HEK293 (cell line): ENCODE results near the gene PHAF1.

Experiments
- CTCF ChIA-PET: fragments of 350-600 bp; formaldehyde crosslinking; extraction: SDS; loops from one replicate; lab custom pipeline; 2021; ENCODE audit warnings: antibody characterized with exemption; lab: Yijun Ruan, JAX
- POLR2A ChIA-PET: fragments of 300-600 bp; formaldehyde crosslinking; extraction: SDS; loops from one replicate; lab custom pipeline; 2020; ENCODE audit warnings: antibody characterized with exemption, inconsistent platforms; lab: Yijun Ruan, JAX
- H3K27ac ChIP-seq: fragments of 200-500 bp; sonication (Bioruptor generic); 2 replicates; pipeline ENCODE4 v1.5.1; 2014; ENCODE audit warnings: low read depth, low read length, control low read depth, inconsistent platforms; ENCODE audit errors: extremely low read depth
- H3K36me3 ChIP-seq, 2 experiments: fragments of 200-500 bp in 1 of 2; sonication (Bioruptor generic) in 1 of 2; 1 replicate in 1 of 2; 2 replicates in 1 of 2; pipeline ENCODE4 v1.5.1; 2014 to 2017; ENCODE audit warnings: inconsistent platforms in 2 of 2, low read length in 2 of 2; ENCODE audit not compliant: control insufficient read depth in 2 of 2, insufficient read depth in 1 of 2
- H3K4me1 ChIP-seq: fragments of 200-500 bp; sonication (Bioruptor generic); 2 replicates; pipeline ENCODE4 v1.5.1; 2014; ENCODE audit warnings: mild to moderate bottlenecking, low read length, inconsistent platforms; ENCODE audit not compliant: control insufficient read depth, insufficient read depth
- H3K4me3 ChIP-seq: 2 replicates; pipeline ENCODE4 v1.5.1; 2011; ENCODE audit warnings: low read depth, mild to moderate bottlenecking, control low read depth, low read length, moderate library complexity
- H3K9me3 ChIP-seq: fragments of 200-500 bp; sonication (Bioruptor generic); 2 replicates; pipeline ENCODE4 v1.5.1; 2014; ENCODE audit warnings: low read depth, low read length, inconsistent platforms; ENCODE audit not compliant: control insufficient read depth, insufficient read depth
- INSM2 ChIP-seq: fragments of 450-650 bp; formaldehyde crosslinking; IDR thresholded peaks from 2 replicates; pipeline ENCODE4 v1.5.1; 2016; ENCODE audit warnings: missing biosample characterization, missing genetic modification characterization
- PRDM1 ChIP-seq: fragments of 450-650 bp; formaldehyde crosslinking; IDR thresholded peaks from 2 replicates; pipeline ENCODE4; 2016; ENCODE audit warnings: missing biosample characterization, missing genetic modification characterization
- WT1 ChIP-seq: fragments of 450-650 bp; formaldehyde crosslinking; IDR thresholded peaks from 2 replicates; pipeline ENCODE4 v1.5.1; 2016; ENCODE audit warnings: missing biosample characterization, missing genetic modification characterization
- YY2 ChIP-seq: fragments of 450-650 bp; formaldehyde crosslinking; IDR thresholded peaks from 2 replicates; pipeline ENCODE4 v1.5.1; 2016; ENCODE audit warnings: missing biosample characterization, missing genetic modification characterization
- ZFP41 ChIP-seq: fragments of 450-650 bp; formaldehyde crosslinking; IDR thresholded peaks from 2 replicates; pipeline ENCODE4 v1.5.1; 2016; ENCODE audit warnings: missing biosample characterization, missing genetic modification characterization, borderline replicate concordance
- ZIC2 ChIP-seq: fragments of 450-650 bp; formaldehyde crosslinking; IDR thresholded peaks from 2 replicates; pipeline ENCODE4 v1.5.1; 2016; ENCODE audit warnings: missing biosample characterization, missing genetic modification characterization
- ZNF121 ChIP-seq: fragments of 450-650 bp; formaldehyde crosslinking; IDR thresholded peaks from 2 replicates; pipeline ENCODE4 v1.5.1; 2016; ENCODE audit warnings: missing biosample characterization, missing genetic modification characterization
- ZNF2 ChIP-seq: fragments of 450-650 bp; formaldehyde crosslinking; IDR thresholded peaks from 2 replicates; pipeline ENCODE4 v1.5.1; 2016; ENCODE audit warnings: missing biosample characterization, missing genetic modification characterization
- ZNF202 ChIP-seq: fragments of 450-650 bp; formaldehyde crosslinking; IDR thresholded peaks from 2 replicates; pipeline ENCODE4 v1.5.1; 2016; ENCODE audit warnings: missing biosample characterization, missing genetic modification characterization, borderline replicate concordance
- ZNF292 ChIP-seq: fragments of 450-650 bp; formaldehyde crosslinking; IDR thresholded peaks from 2 replicates; pipeline ENCODE4 v1.5.1; 2016; ENCODE audit warnings: low read depth, missing biosample characterization, missing genetic modification characterization, borderline replicate concordance
- ZNF423 ChIP-seq: fragments of 450-650 bp; formaldehyde crosslinking; IDR thresholded peaks from 2 replicates; pipeline ENCODE4 v1.5.1; 2016; ENCODE audit warnings: missing biosample characterization, missing genetic modification characterization
- ZNF555 ChIP-seq: fragments of 450-650 bp; formaldehyde crosslinking; conservative IDR thresholded peaks from 2 replicates; pipeline ENCODE4 v1.5.1; 2017; ENCODE audit warnings: missing biosample characterization, mild to moderate bottlenecking, missing genetic modification characterization, inconsistent platforms
- ZNF660 ChIP-seq: fragments of 450-650 bp; IDR thresholded peaks from 2 replicates; pipeline ENCODE4 v1.5.1; 2018; ENCODE audit warnings: missing biosample characterization, mild to moderate bottlenecking, missing genetic modification characterization
- ZNF701 ChIP-seq: fragments of 450-650 bp; formaldehyde crosslinking; IDR thresholded peaks from 2 replicates; pipeline ENCODE4 v1.5.1; 2016; ENCODE audit warnings: missing biosample characterization, missing genetic modification characterization
- ZNF704 ChIP-seq: fragments of 450-650 bp; formaldehyde crosslinking; IDR thresholded peaks from 2 replicates; pipeline ENCODE4 v1.5.1; 2016; ENCODE audit warnings: missing biosample characterization, missing genetic modification characterization
- TF ChIP-seq, protein P1 (sequence below): fragments of 450-650 bp; formaldehyde crosslinking; IDR thresholded peaks from 2 replicates; pipeline ENCODE4 v1.5.1; 2017; ENCODE audit warnings: missing biosample characterization, missing genetic modification characterization
- TF ChIP-seq, protein P2 (sequence below): fragments of 450-650 bp; formaldehyde crosslinking; IDR thresholded peaks from 2 replicates; pipeline ENCODE4 v1.5.1; 2017; ENCODE audit warnings: missing biosample characterization, missing genetic modification characterization

PHAF1 gene

GRCh38 chr16:67086822-67087221 is 22.9 kb upstream of the PHAF1 start:
- POLR2A ChIA-PET: no interaction called here
- Histone ChIP-seq H3K36me3 (peaks cover 3 to 5% of the 10 kb centered on the region in 2 experiments), H3K4me3 (no peak overlapping the region), H3K27ac (no peak overlapping the region), H3K4me1 (0 out of 2 replicates have a peak, but pooled peaks cover 4% of the 10 kb centered on the region), H3K9me3 (no peaks in the 10 kb centered on the region)
- CTCF ChIA-PET: interaction anchor here (0.5 to 2.7 kb wide), 5 partner anchors 14 to 330 kb away, joined by 4 to 8 read pairs (median 6); no protein-coding TSS in a partner anchor
- TF ChIP-seq ZFP41: no peak
- 0 out of 2 replicates have a peak, but pooled peaks have one; percentile 19 for TF ChIP-seq PRDM1 (tag by site-specific recombination)

GRCh38 chr16:67087291-67087690 is 22.4 kb upstream of the PHAF1 start:
- Histone ChIP-seq H3K9me3 (no peaks in the 10 kb centered on the region), H3K4me3 (no peak overlapping the region), H3K4me1 (0 out of 2 replicates have a peak, but pooled peaks cover 4% of the 10 kb centered on the region), H3K27ac (no peak overlapping the region), H3K36me3 (peaks cover 3 to 5% of the 10 kb centered on the region in 2 experiments)
- POLR2A ChIA-PET: no interaction called here
- TF ChIP-seq ZFP41 (no peak), ZNF121 (peak; percentile 85)
- CTCF ChIA-PET: interaction anchor here (1.0 to 2.7 kb wide), 4 partner anchors 14 to 70 kb away, joined by 4 to 8 read pairs (median 7); no protein-coding TSS in a partner anchor

GRCh38 chr16:67087803-67088202 is 21.9 kb upstream of the PHAF1 start:
- POLR2A ChIA-PET: no interaction called here
- Histone ChIP-seq H3K27ac (no peak overlapping the region), H3K4me3 (no peak overlapping the region), H3K9me3 (no peaks in the 10 kb centered on the region), H3K4me1 (0 out of 2 replicates have a peak, but pooled peaks cover 4% of the 10 kb centered on the region), H3K36me3 (peaks cover 3 to 5% of the 10 kb centered on the region in 2 experiments; a peak in 2 of 3 replicates)
- TF ChIP-seq, protein P1, sequence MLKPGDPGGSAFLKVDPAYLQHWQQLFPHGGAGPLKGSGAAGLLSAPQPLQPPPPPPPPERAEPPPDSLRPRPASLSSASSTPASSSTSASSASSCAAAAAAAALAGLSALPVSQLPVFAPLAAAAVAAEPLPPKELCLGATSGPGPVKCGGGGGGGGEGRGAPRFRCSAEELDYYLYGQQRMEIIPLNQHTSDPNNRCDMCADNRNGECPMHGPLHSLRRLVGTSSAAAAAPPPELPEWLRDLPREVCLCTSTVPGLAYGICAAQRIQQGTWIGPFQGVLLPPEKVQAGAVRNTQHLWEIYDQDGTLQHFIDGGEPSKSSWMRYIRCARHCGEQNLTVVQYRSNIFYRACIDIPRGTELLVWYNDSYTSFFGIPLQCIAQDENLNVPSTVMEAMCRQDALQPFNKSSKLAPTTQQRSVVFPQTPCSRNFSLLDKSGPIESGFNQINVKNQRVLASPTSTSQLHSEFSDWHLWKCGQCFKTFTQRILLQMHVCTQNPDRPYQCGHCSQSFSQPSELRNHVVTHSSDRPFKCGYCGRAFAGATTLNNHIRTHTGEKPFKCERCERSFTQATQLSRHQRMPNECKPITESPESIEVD (tag by site-specific recombination): 0 out of 2 replicates have a peak, but pooled peaks have one; percentile 37
- no peak for TF ChIP-seq ZIC2 (tag by site-specific recombination)
- CTCF ChIA-PET: interaction anchor here (0.6 to 2.7 kb wide), 5 partner anchors 13 to 70 kb away, joined by 3 to 8 read pairs (median 6); no protein-coding TSS in a partner anchor

DNA sequence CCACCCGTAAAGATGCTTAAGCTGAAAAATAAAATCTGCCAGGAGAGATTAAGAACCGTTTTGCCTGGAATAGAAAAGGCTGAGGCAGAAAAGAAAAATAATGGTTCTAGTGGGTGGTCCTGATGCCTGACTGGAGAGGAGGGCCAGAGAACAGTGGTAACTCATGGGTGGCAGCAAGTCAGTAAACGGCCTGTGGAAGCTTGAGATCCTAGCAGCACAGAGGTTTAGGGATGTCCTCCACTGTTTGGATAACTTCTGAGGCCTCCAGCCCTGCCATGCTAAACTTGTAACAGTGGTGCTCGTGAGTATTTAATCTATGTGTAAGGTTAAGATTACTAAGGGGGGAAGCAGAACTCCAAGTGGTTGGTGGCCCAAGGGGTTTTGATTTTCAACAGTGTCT is 21.2 kb upstream of the PHAF1 start:
- TF ChIP-seq ZNF292 (tag by site-specific recombination): no peak
- no peak for TF ChIP-seq ZNF2 (tag by site-specific recombination)
- POLR2A ChIA-PET: no interaction called here
- no peak overlapping the region for H3K27ac ChIP-seq
- CTCF ChIA-PET: interaction anchor here (0.6 to 2.7 kb wide), 2 partner anchors 13 to 71 kb away, joined by 3 to 8 read pairs; no protein-coding TSS in a partner anchor
- H3K9me3 ChIP-seq: no peaks in the 10 kb centered on the region
- peaks cover 3 to 7% of the 10 kb centered on the region in 2 experiments; a peak in 2 of 3 replicates for H3K36me3 ChIP-seq
- H3K4me3 ChIP-seq: no peak overlapping the region
- 0 out of 2 replicates have a peak, but pooled peaks cover 4% of the 10 kb centered on the region for H3K4me1 ChIP-seq

- Histone ChIP-seq H3K36me3 (peaks cover 3 to 9% of the 10 kb centered on the region in 2 experiments; a peak in 2 of 3 replicates), H3K9me3 (no peaks in the 10 kb centered on the region), H3K4me3 (no peak overlapping the region), H3K27ac (no peak overlapping the region), H3K4me1 (0 out of 2 replicates have a peak, but pooled peaks cover 4% of the 10 kb centered on the region)
- ChIA-PET CTCF (no interaction called here), POLR2A (no interaction called here)
- no peak for TF ChIP-seq ZNF660 (tag by site-specific recombination)
- TF ChIP-seq INSM2 (tag by site-specific recombination): no peak
- TF ChIP-seq, protein P2, sequence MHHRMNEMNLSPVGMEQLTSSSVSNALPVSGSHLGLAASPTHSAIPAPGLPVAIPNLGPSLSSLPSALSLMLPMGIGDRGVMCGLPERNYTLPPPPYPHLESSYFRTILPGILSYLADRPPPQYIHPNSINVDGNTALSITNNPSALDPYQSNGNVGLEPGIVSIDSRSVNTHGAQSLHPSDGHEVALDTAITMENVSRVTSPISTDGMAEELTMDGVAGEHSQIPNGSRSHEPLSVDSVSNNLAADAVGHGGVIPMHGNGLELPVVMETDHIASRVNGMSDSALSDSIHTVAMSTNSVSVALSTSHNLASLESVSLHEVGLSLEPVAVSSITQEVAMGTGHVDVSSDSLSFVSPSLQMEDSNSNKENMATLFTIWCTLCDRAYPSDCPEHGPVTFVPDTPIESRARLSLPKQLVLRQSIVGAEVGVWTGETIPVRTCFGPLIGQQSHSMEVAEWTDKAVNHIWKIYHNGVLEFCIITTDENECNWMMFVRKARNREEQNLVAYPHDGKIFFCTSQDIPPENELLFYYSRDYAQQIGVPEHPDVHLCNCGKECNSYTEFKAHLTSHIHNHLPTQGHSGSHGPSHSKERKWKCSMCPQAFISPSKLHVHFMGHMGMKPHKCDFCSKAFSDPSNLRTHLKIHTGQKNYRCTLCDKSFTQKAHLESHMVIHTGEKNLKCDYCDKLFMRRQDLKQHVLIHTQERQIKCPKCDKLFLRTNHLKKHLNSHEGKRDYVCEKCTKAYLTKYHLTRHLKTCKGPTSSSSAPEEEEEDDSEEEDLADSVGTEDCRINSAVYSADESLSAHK (tag by site-specific recombination): no peak
- TF ChIP-seq WT1 (tag by site-specific recombination): no peak
- TF ChIP-seq ZNF704 (tag by site-specific recombination): no peak
- no peak for TF ChIP-seq ZNF423 (tag by site-specific recombination)
- no peak for TF ChIP-seq ZNF555 (tag by site-specific recombination)
- no peak for TF ChIP-seq YY2 (tag by site-specific recombination)
- no peak for TF ChIP-seq ZNF701
- no peak for TF ChIP-seq ZNF202 (tag by site-specific recombination)
Observed at GRCh38 chr16:67089101-67089500, 20.6 kb upstream of the PHAF1 start.
